Naive thymus-derived CD8-positive, alpha-beta T cell (primary cell): ENCODE results near the gene RHEB. TPM values are rescaled to one million over a fixed set of nuclear protein-coding genes. Genes with fewer than 3 reads are reported as not detected.

Source experiments
- ATAC-seq, 2 donors: fragments of 150-1000 bp; cut with Tn5 transposase in 1 of 2; sonication (Bioruptor Pico), chemical (Tn5 transposase) in 1 of 2; 1 replicate in 1 of 2; 2 replicates in 1 of 2; pipeline ENCODE4 v1.10.0; 2021; ENCODE audit warnings: mild to moderate bottlenecking in 2 of 2, moderate library complexity in 2 of 2
- POLR2A ChIA-PET: fragments of 350-600 bp; sonication (Branson Sonifier 250); formaldehyde crosslinking; loops from one replicate; lab custom pipeline; 2021; ENCODE audit warnings: antibody characterized with exemption; lab: Charles Lee
- DNase-seq, 10 donors: peaks; one replicate each; pipeline versions ENCODE4 v3.0.0 to v3.0.0-alpha.2; 2020 to 2022
- H3K27ac Mint-ChIP-seq, 10 donors: one replicate each; pipeline ENCODE4 v1.8.0; 2020 to 2022; ENCODE audit warnings: mild to moderate bottlenecking in 10 of 10, mixed read lengths in 10 of 10, moderate library complexity in 4 of 10, inconsistent platforms in 1 of 10
- H3K27me3 Mint-ChIP-seq, 5 donors: one replicate each; pipeline ENCODE4 v1.8.0; 2021 to 2022; ENCODE audit warnings: mixed read lengths in 5 of 5
- H3K36me3 Mint-ChIP-seq, 3 donors: one replicate each; pipeline ENCODE4 v1.8.0; 2020 to 2022; ENCODE audit warnings: mixed read lengths in 3 of 3, mild to moderate bottlenecking in 2 of 3, inconsistent platforms in 1 of 3
- H3K4me1 Mint-ChIP-seq, 4 donors: one replicate each; pipeline ENCODE4 v1.8.0; 2021 to 2022; ENCODE audit warnings: mixed read lengths in 4 of 4
- H3K4me3 Mint-ChIP-seq, 10 donors: one replicate each; pipeline ENCODE4 v1.8.0; 2020 to 2022; ENCODE audit warnings: mild to moderate bottlenecking in 10 of 10, mixed read lengths in 10 of 10, moderate library complexity in 6 of 10, inconsistent platforms in 1 of 10
- H3K9me3 Mint-ChIP-seq, 9 donors: one replicate each; pipeline ENCODE4 v1.8.0; 2020 to 2022; ENCODE audit warnings: mixed read lengths in 9 of 9, mild to moderate bottlenecking in 3 of 9, inconsistent platforms in 1 of 9, moderate library complexity in 1 of 9
- polyA plus RNA-seq, 3 donors: library from polyadenylated mRNA; unstranded; fragments of 300-500 nt; fragmentation: Illumina TruSeq; gene quantifications; one replicate each; pipeline ENCODE4 v1.2.3, GENCODE V29; 2021
- total RNA-seq, 8 experiments: library from RNA in 2 of 8; stranded (reverse) in 2 of 8; gene quantifications; one replicate each; pipeline ENCODE4 v1.2.3 and lab custom pipeline; 2021 to 2026

The RHEB gene, protein sequence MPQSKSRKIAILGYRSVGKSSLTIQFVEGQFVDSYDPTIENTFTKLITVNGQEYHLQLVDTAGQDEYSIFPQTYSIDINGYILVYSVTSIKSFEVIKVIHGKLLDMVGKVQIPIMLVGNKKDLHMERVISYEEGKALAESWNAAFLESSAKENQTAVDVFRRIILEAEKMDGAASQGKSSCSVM
- total RNA-seq = 10 to 100 TPM; 31.2 to 33.7 TPM
- 10 to 100 TPM; 43.7 to 48.8 (median 48.6) TPM for polyA plus RNA-seq
- 17.2 to 66.4 (median 31.4) reads per million in 6 experiments for total RNA-seq (lab: John Stamatoyannopoulos, UW)

DNA sequence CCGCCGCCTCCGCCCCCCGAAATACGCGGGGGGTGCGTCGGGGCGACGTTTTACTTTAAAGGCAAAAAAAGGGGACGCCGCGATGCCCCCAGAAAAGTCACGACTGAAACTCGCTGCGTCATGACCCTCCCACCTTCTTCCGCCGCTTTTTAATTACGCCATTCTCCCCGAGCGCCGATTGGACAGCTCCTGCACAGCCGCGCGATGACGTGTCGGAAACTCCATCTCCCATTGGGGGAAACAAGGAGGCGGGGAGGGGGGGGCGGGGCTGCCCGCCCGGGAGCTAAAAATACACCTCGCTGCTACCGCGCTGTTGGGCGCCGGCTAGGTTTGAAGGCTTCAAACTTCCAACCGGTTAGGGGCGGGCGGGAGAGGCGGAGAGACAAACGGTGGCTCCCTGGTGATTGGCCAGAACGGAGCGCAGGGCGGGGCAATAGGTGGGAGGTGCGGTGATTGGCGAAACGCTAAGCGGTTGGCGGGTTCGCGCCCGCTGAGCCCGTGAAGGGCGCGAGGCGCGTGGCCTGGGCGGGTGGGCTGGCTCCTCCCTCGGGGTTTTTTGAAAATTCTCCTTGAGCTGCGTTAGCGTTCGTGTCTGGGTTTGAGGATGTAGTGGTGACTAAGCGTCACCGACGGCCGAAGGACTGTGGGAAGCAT lies at the start of gene RHEB:
TSS of gene RHEB (minus strand) at position 131 of the 654 bp plus-strand sequence. CDS start 384 bp downstream, outside the sequence.
- Mint-ChIP-seq H3K27me3 (peaks cover 0 to 4% (median 0%) of the 10 kb centered on the region in 5 donors), H3K27ac (peak within 1 kb of the TSS; percentile 95 to 99 (median 97)), H3K4me3 (peak within 1 kb of the TSS; percentile 86 to 98 (median 94)), H3K4me1 (peaks cover 24 to 46% (median 39%) of the 10 kb centered on the region in 4 donors), H3K9me3 (peaks cover 0 to 2% (median 0%) of the 10 kb centered on the region in 9 donors), H3K36me3 (no peaks in the 10 kb centered on the region)
- peak; percentile 82 to 86 for ATAC-seq
- POLR2A ChIA-PET = interaction anchor here (0.7 to 2.3 kb wide), 8 partner anchors 9 to 508 kb away, joined by 3 to 21 read pairs (median 4); partner anchors contain the start of genes NUB1 and PRKAG2
- DNase-seq = peak; percentile 93 to 99 (median 98)

DNA sequence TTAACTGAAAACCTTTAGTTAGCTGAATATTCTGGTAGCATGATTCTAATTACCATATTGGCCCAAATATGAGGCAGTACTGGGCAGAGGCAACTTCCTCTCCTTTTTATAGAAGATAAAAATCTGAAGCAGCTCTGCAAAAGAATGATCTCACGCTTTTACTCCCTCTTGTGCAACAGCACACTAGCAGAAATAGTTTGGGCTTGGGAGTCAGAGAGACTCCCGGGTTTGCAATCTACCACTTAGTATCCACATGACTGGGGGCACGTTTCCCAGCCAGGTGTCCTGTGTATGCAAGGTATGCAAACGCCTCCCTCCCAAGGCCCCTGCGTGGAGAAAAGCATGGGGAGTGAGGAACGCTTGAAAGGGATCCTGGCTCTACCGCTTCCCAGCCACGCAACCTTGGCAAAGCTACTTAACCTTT lies 47.2 kb upstream of the RHEB start:
- Mint-ChIP-seq H3K36me3 (peaks cover 0 to 63% (median 14%) of the 10 kb centered on the region in 3 donors), H3K4me1 (no peaks in the 10 kb centered on the region), H3K27ac (peak overlapping the region in 1 of 10 donors; percentile 43), H3K27me3 (no peaks in the 10 kb centered on the region), H3K4me3 (no peak overlapping the region), H3K9me3 (no peaks in the 10 kb centered on the region)
- POLR2A ChIA-PET = no interaction called here
- ATAC-seq (no peak), DNase-seq (no peak)

DNA sequence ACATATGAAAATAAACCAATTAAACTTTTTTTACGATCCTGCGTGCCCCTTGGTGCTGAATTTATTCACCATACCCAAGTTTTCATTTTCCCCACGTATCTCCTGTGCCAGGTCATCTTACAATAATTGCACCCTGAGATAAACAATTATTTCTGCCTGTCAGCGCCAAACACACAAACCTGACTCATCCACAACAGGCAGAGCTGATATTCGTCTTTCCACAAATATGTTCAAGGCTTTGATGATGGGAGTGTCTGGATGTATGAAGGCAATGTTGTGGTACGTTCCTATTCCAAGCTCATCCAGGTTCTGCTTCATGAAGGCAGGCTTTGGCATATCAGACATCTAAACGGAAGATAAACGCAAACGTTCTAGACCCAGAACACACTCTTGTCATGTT lies 45.8 kb upstream of the RHEB start:
- Mint-ChIP-seq H3K9me3 (no peaks in the 10 kb centered on the region), H3K4me3 (no peak overlapping the region), H3K36me3 (peaks cover 0 to 69% (median 14%) of the 10 kb centered on the region in 3 donors), H3K27me3 (no peaks in the 10 kb centered on the region), H3K27ac (no peak overlapping the region), H3K4me1 (peaks cover 0 to 5% (median 3%) of the 10 kb centered on the region in 4 donors)
- POLR2A ChIA-PET = interaction anchor here (0.6 kb wide), 1 partner anchor 456 kb away, joined by 3 read pairs; no protein-coding TSS in a partner anchor
- DNase-seq = no peak
- no peak for ATAC-seq

DNA sequence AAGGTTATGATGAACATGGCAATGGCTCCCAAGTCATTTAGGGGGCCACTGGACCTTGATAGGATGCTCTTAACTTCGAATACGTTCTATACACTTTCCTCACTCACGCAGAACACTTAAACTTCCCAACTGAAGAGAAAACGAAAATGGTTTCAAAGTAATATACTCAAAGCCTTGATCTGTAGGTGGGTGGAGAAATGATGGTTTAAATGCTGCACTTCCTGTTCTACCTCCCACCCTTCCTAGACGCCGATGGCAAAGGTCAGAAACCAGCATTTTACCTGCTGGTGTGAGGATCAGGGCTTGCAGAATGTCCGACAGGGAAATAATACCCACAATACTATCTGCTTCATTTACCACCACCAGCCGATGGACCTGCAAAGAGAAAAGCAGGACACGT lies 40.5 kb upstream of the RHEB start:
- peak overlapping the region in 6 of 10 donors; percentile 0 to 49 (median 16) for H3K4me3 Mint-ChIP-seq
- DNase-seq (no peak), ATAC-seq (peak in 1 of 2 donors; percentile 49)
- POLR2A ChIA-PET = no interaction called here
- no peaks in the 10 kb centered on the region for H3K27me3 Mint-ChIP-seq
- peaks cover 0 to 15% (median 11%) of the 10 kb centered on the region in 4 donors for H3K4me1 Mint-ChIP-seq
- peak overlapping the region; percentile 41 to 92 (median 75) for H3K27ac Mint-ChIP-seq
- H3K9me3 Mint-ChIP-seq = no peaks in the 10 kb centered on the region
- H3K36me3 Mint-ChIP-seq = peaks cover 0 to 85% (median 24%) of the 10 kb centered on the region in 3 donors

DNA sequence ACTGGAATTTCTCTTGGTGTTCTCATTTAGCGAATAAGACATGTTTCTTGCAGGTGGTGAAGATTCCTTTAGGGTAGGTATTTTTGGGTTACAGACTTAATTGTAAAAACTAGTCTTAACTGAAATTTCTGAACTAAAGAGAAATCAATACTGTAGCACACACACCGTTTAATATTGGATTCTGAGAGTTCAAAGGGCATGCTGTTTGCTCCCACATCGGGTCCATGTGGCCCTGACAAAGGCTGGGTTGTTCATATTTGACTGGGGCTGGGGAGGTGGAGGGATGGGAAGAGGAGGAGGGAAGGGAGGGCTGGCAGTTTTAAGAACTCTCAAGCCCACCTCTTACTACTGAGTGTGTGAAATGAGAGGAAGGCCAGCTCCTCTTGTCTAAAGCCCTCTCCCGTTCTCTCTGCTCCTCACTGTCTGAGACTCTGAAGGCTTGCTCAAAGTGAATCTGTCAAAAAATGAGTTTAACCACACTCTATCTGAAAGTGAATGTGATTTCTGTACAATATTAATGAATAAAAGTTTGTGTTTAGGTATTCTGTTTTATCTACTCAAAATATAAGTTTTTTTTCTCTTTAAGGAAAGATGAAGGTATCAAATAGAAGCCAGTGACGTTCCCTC lies 40.0 kb upstream of the RHEB start:
- Mint-ChIP-seq H3K9me3 (no peaks in the 10 kb centered on the region), H3K4me3 (peak overlapping the region in 5 of 10 donors; percentile 0 to 49 (median 5)), H3K27ac (peak overlapping the region; percentile 3 to 92 (median 71)), H3K36me3 (peaks cover 0 to 84% (median 24%) of the 10 kb centered on the region in 3 donors), H3K27me3 (no peaks in the 10 kb centered on the region), H3K4me1 (peaks cover 0 to 15% (median 11%) of the 10 kb centered on the region in 4 donors)
- POLR2A ChIA-PET = no interaction called here
- ATAC-seq = no peak
- DNase-seq = no peak

DNA sequence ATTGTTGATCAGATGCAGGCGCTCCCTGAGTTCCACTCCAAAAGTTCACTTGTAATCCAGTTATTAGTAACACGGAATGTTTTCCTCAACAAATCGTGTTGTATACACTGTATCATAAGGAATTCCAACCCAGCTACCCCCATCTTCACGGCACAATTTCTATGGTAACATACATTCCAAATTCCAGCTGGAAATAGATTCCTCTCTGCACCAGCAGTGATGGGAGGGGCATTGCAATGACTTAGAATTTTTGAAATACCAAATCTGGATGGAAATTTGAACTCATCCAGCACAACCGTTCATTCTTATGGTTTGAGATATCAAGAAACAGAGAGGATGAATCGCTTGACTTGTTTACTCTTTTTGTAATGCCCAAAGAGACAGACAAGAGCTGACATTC lies 38.9 kb upstream of the RHEB start:
- no peak for ATAC-seq
- no peaks in the 10 kb centered on the region for H3K27me3 Mint-ChIP-seq
- no peak overlapping the region for H3K4me3 Mint-ChIP-seq
- no peaks in the 10 kb centered on the region for H3K9me3 Mint-ChIP-seq
- peaks cover 0 to 73% (median 19%) of the 10 kb centered on the region in 3 donors for H3K36me3 Mint-ChIP-seq
- H3K4me1 Mint-ChIP-seq = peaks cover 0 to 15% (median 11%) of the 10 kb centered on the region in 4 donors
- POLR2A ChIA-PET = no interaction called here
- H3K27ac Mint-ChIP-seq = peak overlapping the region in 1 of 10 donors; percentile 53
- DNase-seq = no peak

DNA sequence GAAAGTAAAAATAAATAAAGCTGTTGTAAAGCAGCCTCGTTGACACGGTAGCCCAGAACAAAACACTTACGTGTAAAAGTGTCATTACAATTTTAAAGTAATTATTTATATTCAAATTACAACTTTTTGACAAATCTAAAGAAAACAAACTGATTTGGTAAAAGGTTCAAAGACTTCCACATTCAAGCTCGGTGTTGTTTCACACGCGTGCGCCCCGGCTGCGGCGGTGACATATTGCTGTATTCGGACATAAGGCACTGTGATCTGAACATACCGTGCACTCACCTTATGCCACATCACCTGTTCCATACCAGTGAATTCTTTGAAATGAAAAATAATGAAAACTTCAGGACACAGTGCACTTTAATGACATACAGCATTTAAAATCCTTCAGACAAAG lies 36.9 kb upstream of the RHEB start:
- H3K27ac Mint-ChIP-seq = no peak overlapping the region
- no peak overlapping the region for H3K4me3 Mint-ChIP-seq
- H3K9me3 Mint-ChIP-seq = no peaks in the 10 kb centered on the region
- no peak for DNase-seq
- H3K36me3 Mint-ChIP-seq = peaks cover 0 to 57% (median 18%) of the 10 kb centered on the region in 3 donors
- no peak for ATAC-seq
- peaks cover 1 to 15% (median 11%) of the 10 kb centered on the region in 4 donors for H3K4me1 Mint-ChIP-seq
- POLR2A ChIA-PET = interaction anchor here (0.9 kb wide), 1 partner anchor 256 kb away, joined by 3 read pairs; no protein-coding TSS in a partner anchor
- H3K27me3 Mint-ChIP-seq = no peaks in the 10 kb centered on the region

DNA sequence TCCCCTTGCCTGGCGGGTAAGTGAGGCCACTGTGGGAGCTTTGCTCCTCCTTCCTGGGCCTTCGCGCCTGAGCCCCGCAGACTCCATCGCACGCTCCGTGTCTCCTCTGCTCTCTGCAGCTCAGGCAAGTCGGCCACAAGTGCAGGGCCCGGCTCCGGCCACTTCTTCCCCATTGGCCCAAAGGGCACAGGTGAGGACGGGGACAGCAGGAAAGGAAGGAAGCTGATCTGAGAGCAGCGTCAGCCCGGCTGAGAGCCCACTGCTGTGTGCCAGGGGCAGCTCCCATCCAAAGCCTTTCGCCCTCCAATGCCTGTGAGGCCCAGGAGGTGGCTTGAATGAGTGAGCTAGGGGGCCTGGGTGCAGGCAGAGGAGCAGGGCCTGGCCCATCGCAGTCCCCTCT lies 33.7 kb upstream of the RHEB start:
- POLR2A ChIA-PET = interaction anchor here (0.8 kb wide), 1 partner anchor 34 kb away, joined by 3 read pairs; the partner anchor contains the start of gene RHEB
- H3K27ac Mint-ChIP-seq = peak overlapping the region in 1 of 10 donors; percentile 83
- H3K9me3 Mint-ChIP-seq = no peaks in the 10 kb centered on the region
- DNase-seq (no peak), ATAC-seq (no peak)
- H3K4me3 Mint-ChIP-seq = no peak overlapping the region
- H3K27me3 Mint-ChIP-seq = peaks cover 0 to 1% (median 0%) of the 10 kb centered on the region in 5 donors
- peaks cover 0 to 29% (median 12%) of the 10 kb centered on the region in 3 donors for H3K36me3 Mint-ChIP-seq
- peaks cover 1 to 10% (median 7%) of the 10 kb centered on the region in 4 donors for H3K4me1 Mint-ChIP-seq

DNA sequence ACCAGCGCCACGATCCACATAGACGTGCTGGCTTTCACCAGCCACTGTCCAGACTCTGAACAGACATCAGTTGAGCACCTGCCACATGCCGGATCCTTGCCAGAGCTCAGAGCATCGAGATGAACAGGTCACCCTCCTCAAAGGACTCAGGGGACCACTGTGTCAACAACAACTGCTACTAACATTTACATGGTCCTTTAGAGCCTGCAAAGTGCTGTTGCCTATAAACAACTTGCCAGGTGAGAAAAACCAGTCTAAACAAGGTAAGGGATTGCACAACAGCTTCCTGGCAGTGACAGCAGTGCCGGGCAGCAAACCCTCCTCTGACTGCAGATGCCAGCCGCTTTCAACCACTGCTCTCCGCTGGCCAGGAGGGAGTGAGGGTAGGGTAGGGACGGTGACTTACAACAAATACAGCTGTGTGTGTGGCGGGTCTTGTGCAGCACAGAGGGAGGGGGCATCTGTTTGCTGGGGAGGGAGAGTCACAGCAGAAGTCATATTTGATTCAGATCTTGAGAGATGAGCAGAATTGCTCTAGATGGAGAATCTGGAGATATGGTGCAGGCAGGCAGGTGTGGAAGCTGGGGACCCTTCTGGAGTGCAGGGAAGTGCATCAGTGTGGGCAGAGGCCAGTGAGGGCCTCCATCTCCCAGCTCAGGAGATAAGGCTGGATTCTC lies 32.8 kb upstream of the RHEB start:
- Mint-ChIP-seq H3K4me3 (no peak overlapping the region), H3K27ac (peak overlapping the region in 5 of 10 donors; percentile 36 to 83 (median 53)), H3K4me1 (peaks cover 1 to 10% (median 7%) of the 10 kb centered on the region in 4 donors), H3K36me3 (peaks cover 0 to 20% (median 10%) of the 10 kb centered on the region in 3 donors), H3K27me3 (peaks cover 0 to 1% (median 0%) of the 10 kb centered on the region in 5 donors), H3K9me3 (no peaks in the 10 kb centered on the region)
- ATAC-seq (no peak), DNase-seq (no peak)
- POLR2A ChIA-PET = interaction anchor here (0.8 kb wide), 1 partner anchor 33 kb away, joined by 3 read pairs; the partner anchor contains the start of gene RHEB

DNA sequence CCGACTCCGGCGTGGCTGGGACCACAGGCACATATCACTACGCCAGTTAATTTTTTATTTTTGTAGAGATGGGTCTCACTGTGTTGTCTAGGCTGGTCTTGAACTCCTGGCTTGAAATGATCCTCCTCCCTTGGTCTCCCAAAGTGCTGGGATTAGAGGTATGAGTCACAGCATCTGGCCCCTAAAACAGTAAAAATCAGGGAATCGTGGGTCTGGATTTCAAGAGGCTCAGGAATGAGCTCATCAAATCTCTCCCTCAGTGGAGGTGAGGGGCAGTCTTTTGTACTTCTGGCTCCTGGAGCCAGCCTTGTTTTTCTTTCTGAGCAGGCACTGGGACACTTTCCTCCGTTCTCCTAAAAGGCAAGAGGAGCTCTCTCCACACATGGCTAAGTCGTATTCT lies 32.1 kb upstream of the RHEB start:
- H3K27me3 Mint-ChIP-seq = peaks cover 0 to 4% (median 0%) of the 10 kb centered on the region in 5 donors
- H3K4me1 Mint-ChIP-seq = peaks cover 1 to 10% (median 7%) of the 10 kb centered on the region in 4 donors
- peak overlapping the region in 1 of 10 donors; percentile 40 for H3K27ac Mint-ChIP-seq
- peaks cover 0 to 13% (median 6%) of the 10 kb centered on the region in 3 donors for H3K36me3 Mint-ChIP-seq
- DNase-seq = no peak
- no peak for ATAC-seq
- H3K9me3 Mint-ChIP-seq = no peaks in the 10 kb centered on the region
- POLR2A ChIA-PET = no interaction called here
- no peak overlapping the region for H3K4me3 Mint-ChIP-seq

DNA sequence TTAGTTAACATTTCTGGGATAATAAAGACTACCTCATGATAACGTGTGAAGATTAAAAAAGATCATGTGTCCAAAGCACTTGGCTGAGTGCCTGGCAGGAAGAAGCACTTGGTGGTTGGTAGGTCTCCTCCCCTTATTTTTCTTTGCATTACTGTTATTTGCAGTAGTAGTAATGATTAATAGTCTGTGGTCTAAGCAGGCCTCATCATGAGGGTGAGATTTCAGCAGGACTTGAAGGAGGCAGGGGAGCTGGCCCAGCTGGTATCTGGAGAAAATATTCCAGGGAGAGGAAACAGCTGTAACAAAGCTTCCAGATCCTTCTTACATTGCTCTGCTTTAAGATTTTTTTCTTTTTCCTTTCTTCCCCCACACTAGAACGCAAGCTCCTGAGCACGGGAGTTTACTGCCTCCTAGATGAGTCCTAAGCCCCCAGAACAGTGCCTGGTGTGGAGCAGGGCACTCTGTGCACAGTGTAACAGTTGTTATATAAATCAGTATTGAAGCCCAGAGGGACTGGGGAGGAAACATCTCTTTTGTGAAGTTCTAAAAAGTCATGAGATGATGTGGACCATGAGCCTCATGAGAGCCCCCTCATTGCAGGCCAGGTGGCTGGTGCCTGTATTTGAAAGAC lies 31.1 kb upstream of the RHEB start:
- Mint-ChIP-seq H3K9me3 (no peaks in the 10 kb centered on the region), H3K36me3 (peaks cover 0 to 3% (median 0%) of the 10 kb centered on the region in 3 donors), H3K4me3 (no peak overlapping the region), H3K27me3 (peaks cover 4 to 11% (median 8%) of the 10 kb centered on the region in 5 donors), H3K27ac (peak overlapping the region in 1 of 10 donors; percentile 76), H3K4me1 (peaks cover 1 to 10% (median 7%) of the 10 kb centered on the region in 4 donors)
- POLR2A ChIA-PET = interaction anchor here (0.7 kb wide), 1 partner anchor 127 kb away, joined by 3 read pairs; no protein-coding TSS in a partner anchor
- no peak for DNase-seq
- ATAC-seq = no peak
